GM19025 (cell line): ENCODE data around the gene ACTN1.

Experiments
- ATAC-seq: cut with Tn5 transposase; IDR thresholded peaks from one replicate; pipeline ENCODE4 v1.9.1; 2021; ENCODE audit warnings: mild to moderate bottlenecking, low read depth, moderate library complexity; ENCODE audit not compliant: unreplicated experiment

ACTN1 gene

DNA sequence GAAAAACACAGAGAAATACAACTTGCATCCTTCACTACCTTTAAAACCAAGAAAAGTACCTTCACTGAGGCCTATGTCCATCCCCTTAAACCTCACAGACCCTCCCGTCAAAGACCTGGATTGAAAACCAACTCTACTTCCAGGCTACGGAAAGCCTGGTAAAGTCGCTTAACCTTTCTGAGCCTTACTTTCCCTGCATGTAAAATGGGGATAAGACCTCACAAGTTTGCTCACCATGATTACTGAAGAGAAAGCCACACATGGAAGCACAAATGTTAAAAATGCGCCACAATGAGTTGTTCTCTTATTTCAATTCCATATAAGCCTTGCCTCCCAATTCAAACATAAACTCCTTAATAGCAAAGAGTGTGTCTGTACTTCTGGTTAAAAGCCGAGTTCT, 8.4 kb downstream of the ACTN1 start:
- ATAC-seq = no peak

GRCh38 chr14:68970038-68970612, 9.0 kb downstream of the ACTN1 start:
- no peak for ATAC-seq

DNA sequence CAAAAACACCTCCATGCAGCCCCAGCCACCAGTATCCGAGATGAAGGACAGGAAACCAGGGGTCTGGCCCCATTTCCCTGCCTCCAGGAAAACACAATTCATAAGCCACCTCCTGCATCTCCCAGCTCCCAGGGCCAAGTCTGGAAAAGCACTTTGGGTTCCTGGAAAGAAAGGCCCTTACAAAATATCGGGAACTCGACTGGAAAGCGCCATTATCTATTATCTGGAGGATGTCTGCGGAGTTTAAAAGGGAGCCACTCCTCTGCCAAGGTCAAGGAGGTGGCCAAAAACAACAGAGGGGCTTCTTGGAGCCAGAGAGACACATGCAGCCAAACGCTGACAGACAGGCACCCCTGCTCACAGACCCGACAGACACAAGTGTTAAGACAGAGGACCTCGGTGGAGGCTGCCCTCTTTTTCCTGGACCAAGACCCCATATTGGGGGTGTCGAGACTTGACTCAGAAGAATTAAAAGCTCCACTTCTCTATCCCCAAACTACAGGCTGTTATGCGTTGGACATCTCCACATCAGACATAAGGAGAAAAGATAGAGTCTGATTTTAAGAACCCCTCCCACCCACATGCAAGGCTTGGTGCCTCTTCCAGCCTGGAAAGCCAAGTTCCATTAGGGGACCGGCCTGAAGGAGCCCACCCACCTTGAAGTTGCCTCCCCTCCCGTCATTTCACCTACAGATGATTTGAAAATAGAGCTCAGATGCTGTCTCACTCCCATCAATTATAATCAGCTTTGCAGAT, 9.6 kb downstream of the ACTN1 start:
- no peak for ATAC-seq

GRCh38 chr14:68968721-68969120, 10.4 kb downstream of the ACTN1 start:
- no peak for ATAC-seq

DNA sequence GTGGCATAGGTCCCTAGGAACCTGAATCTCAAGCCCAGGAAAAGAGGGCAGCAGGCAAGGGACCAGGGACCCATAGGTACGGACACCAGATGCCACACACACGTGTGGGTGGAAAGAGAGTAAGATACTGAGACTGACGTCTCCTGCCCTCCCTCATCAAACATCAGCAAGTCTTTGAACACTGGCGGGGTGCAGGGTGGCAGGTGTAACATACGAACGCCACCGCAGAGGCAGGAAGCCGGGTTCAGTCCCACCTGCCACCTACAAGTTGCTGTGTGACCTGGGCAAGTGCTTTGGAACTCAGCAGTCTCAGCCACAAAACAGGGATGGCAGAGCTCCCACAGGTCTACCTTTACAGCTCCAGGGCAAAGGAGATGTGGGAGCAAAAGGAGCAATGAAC, 11.1 kb downstream of the ACTN1 start:
- ATAC-seq = no peak

DNA sequence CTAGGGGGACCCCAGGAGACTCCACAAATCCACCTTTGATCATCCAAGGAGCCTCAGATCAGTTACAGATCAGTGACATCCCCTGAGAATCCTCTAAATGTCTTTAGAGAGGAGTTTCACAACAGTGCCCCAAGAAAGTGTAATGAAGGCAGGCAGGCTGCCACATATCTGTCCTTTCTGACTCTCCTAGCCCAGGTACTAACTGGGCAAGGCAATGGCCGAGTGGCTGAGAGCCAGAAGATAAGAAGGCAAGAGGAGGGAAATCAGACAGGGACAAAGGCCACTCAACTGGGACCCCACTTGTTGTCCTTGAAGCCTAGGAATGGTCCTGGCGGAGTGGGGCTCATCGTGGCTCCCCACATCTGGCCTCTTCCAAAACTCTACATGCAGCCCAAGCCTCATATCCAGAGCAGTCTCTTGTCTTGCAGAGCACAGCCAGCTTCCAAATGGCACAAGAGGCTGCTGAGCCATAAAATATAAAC, 11.6 kb downstream of the ACTN1 start:
- no peak for ATAC-seq

- ATAC-seq = no peak
Measured at GRCh38 chr14:68966872-68967301, 12.2 kb downstream of the ACTN1 start.

GRCh38 chr14:68965261-68965761, 13.8 kb downstream of the ACTN1 start:
- no peak for ATAC-seq

DNA sequence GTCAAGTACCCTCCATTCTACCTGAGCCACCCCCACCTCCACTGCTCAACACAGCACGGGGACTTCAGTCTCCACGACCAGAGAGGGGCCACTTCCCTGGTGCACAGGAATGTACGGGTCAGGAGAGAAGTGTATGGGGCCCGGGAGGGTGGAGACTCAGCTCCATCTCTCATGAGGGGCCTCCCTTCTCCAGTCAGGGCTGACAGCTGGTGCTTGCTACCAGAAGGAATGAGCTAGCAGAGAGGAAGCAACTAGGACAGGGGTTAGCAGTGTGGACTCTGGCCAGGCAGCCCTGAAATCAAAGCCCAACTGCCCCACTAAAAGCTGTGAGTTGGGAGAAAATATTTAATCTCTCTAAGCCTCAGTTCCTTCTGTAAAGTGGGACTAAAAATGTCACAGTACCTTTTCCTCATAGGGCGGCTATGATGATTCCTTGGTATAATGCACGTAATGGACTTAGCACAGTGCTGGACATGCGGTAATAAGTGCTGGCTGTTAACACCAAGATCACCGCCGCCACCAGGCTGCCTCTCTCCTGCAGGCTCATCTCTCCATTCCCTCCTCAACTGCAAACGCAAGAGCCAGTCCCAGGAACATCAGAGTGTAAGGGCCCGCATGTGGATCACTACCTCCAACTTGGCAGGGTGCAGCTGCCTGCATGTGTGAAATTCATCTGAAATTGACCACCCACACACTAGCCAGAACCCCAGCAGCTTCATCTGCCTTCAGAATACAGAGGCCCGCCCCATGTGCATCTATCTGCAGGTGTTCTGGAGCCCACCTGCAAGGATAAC, 14.6 kb downstream of the ACTN1 start:
- ATAC-seq = no peak

GRCh38 chr14:68962681-68963080, 16.4 kb downstream of the ACTN1 start:
- ATAC-seq = no peak

GRCh38 chr14:68961781-68962584, 17.1 kb downstream of the ACTN1 start:
- no peak for ATAC-seq

DNA sequence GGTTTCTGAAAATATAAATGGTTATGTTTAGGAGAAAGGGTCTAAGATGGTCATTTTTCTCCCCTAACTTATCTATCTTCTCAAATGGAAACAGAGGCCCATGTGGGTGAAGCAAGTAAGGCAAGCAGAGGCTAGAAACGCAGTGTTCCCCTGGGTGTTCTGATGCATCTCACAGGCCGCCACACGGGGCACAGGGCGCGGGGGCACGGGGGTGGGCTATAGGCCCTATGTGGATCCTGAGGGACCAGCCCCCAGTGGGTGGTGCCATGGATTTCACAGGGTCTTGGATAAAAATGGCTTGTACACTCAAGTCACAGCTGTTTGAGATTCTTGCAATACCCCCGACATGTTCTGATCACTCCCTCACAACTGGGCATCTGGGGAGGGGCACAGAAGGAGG, 17.7 kb downstream of the ACTN1 start:
- ATAC-seq = no peak

DNA sequence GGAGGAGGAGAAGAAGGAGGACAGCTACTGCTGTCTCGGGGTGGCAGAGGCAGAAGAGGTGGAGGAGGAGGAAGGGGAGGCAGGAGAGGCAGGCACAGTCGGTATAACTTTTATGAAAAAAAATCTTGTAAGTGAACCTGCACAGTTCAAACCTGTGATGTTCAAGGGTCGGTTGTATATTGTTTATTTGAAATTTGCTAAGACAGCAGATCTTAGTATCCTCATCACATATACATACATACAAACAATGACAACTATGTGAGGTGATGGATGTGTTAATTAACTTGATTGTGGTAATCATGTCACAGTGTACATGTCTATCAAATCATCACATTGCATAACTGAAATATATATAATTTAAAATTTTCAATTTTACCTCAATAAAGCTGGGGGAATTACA, 19.0 kb downstream of the ACTN1 start:
- no peak for ATAC-seq

GRCh38 chr14:68959035-68959434, 20.1 kb downstream of the ACTN1 start:
- ATAC-seq = no peak

GRCh38 chr14:68958553-68958952, 20.5 kb downstream of the ACTN1 start:
- no peak for ATAC-seq

DNA sequence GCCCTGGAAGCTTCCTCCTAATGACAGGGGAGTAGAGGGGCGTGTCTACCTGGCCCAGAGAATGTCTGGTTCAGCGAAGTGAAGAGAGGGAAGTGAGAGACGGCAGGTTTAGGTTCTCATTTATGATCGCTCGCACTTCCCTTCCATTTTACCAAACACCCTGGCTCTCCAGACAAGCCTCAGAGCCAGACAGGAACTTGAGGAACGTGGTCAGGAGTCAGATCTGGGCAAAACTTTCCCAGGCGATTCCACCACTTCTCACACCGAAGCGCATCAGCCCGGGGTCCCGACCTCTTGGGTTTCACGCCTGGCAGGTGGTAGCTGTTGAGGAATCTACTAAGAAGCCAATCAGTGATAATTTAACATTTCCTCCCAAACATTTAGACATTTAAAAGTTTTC, 21.3 kb downstream of the ACTN1 start:
- no peak for ATAC-seq

GRCh38 chr14:68956724-68957123, 22.4 kb downstream of the ACTN1 start:
- ATAC-seq = no peak

DNA sequence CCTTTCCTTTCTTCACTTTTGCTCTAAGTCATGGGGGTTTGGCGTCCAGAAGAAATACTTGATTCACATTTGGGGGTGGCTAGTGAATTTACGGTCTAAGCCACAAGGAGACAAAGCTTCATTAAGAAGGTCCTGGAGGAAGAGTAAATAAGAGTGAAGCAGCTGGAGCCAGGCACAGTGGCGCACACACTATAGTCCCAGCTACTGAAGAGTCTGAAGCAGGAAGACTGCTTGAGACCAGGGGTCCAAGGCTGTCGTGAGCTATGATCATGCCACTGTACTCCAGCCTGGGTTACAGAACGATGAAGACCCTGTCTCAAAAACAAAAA, 23.3 kb downstream of the ACTN1 start:
- no peak for ATAC-seq

DNA sequence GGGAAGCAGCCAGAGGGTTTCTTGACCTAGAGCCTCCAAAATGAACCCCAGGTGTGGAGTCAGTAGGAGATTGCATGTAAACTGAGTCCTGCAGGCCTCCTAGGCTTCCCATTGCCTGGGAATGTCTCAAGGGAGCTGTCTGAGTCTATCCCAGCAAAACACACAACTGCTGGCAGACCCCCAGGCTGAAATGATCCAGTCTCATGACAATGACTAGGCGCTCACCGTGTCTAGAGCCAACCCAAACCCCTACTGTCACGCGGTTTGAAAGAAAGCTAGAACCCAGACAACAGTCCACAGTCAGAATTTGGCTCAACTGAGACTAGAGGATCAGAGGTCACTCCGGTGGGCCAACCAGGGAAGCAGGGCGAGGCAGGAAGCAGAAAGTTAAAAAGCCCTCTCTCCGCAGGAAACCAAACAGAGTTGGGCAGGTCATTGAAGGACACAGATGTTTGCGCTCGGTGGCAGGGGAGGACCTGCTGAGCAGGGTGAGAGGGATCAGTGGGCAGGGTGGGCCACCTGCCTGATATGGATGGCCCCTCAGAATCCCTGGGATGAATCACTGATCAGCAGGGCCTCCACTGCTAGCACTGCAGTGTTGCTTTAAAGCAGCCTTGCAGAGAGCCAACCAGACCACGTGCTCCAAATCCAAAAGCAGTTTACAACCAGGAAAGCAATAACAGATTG, 23.8 kb downstream of the ACTN1 start:
- no peak for ATAC-seq

DNA sequence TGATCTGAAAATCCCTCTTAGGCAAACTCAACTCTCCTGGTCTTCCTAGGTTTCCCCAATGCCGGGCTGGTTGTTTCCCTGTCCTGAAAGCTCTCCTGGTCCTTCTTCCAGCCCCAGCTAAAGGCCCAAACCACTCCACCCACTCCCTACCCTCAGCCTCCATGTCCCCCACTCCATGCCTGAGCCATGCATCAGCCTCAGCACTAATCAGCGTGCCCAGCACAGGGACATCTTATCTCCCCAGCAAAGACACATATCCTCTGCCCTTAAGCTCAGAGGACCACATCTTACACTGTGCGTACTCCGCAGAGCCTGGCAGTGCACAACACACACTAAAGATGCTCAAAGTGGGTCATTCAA, 25.9 kb downstream of the ACTN1 start:
- ATAC-seq = no peak
